HG02840 (cell line): ENCODE measurements around the gene IFT27.

Experiments
- ATAC-seq: cut with Tn5 transposase; IDR thresholded peaks from one replicate; pipeline ENCODE4 v1.9.1; 2021; ENCODE audit warnings: mild to moderate bottlenecking, moderate library complexity, moderate number of reproducible peaks; ENCODE audit not compliant: unreplicated experiment, low FRiP score

The IFT27 gene, protein sequence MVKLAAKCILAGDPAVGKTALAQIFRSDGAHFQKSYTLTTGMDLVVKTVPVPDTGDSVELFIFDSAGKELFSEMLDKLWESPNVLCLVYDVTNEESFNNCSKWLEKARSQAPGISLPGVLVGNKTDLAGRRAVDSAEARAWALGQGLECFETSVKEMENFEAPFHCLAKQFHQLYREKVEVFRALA

DNA sequence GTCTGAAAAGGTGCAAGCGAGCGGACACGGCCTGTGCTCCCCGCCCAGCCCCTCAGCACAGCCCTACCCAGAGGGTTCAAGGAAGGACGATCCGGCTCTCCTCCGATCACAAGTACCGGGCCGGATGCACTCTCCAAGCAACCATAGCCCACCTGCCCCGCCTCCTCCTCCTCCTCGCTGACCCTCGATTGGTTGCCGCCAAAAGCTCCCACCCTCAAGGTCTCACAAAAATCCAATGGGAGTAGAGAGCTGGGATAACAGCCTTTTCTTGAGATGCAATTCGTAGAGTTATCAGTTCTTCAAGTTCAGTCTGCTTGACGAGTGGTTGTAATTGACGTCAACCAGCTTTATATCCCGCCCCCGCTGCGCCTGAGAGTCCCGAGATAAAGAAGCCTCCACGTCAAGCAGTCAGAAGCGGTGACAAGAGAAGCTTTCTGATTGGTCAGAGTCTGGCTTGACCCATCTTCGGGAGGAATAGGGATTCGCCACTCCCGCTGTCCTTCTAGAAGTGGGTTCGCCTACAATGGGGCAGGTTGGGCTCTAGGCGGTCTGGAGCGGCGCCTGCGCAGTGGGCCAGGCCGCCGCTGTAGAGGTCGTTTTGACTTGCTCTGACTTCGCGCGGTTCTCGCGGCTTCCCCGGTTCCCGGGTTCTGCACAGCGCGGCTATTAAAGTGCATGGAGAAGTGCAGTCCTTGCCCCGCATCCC, at the start of gene IFT27:
Gene IFT27, minus strand, starts transcription at position 156 of the 706 bp plus-strand sequence. CDS start 412 bp downstream, outside the sequence.
- peak; percentile 93 for ATAC-seq

GRCh38 chr22:36824655-36825054, 48.7 kb upstream of the IFT27 start:
- no peak for ATAC-seq

GRCh38 chr22:36823186-36823839, 47.4 kb upstream of the IFT27 start:
- ATAC-seq, result no peak

DNA sequence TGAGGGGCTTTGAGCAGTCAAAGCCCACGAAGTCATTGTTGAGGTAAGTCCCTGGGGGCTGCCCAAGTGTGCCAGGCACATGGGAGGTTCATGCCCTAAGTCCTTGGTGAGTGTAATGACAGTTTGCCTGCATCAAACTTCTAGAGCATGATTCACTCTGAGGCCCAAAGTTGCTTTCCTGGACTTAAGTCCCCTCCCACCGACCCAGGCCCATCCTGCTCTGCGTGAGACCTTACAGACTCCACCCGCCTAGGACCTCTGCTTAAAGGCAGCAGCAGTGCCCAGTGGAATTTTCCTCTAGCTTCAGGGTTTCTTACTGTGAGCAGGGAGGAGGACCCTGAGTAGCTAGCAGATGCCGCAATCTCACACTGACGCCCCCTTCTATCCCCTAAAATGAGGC, 46.7 kb upstream of the IFT27 start:
- no peak for ATAC-seq

DNA sequence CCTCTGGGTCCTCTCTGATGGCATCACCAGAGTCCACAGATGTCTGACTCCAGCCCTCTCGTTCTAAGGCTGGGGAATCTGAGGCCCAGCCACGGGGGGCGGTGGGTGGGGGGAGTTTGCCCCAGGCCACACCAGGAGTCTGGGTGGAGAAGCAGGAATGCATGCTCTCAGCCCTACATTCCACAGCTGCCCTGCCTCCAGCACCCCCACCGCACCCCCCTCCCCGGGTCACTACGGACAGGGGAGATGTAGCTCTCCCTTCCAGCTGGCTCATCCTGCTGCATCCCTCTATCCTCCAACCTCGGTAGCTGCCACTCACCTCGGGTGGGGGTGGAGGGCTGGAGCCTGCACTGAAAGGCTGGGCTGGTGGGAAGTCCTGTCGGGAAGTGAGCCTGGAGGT, 43.2 kb upstream of the IFT27 start:
- no peak for ATAC-seq

DNA sequence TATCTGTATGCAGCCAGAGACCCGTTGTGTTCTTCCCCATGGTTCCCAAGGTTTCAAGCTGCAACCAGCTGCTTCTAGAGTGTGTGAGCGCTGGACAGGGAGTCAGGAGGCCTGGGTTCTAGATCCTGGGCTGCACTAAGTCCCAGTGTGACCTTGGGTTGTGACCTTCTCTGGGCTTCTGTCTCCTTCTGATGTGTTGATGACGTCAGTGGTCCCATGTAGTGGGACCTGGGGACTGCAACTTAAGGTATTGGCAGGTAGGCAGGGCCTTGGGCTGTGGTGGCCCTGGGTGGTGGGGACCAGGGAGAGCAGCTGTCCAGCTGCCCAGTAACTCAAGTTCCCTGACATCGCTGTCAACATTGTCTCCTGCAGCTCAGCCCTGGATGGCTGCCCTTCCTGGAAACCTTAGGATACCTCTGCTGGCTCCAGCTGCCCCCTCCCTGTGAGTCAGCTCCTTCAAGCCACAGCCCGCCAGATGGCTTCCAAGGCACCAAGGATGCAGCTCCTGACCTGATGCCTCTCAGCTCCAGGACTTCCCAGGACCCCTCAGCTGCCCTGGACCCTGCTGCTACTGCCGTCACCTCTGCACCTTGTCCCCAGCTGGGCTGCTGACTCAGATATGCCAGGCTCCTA, 42.2 kb upstream of the IFT27 start:
- ATAC-seq, result no peak

GRCh38 chr22:36817525-36817848, 41.6 kb upstream of the IFT27 start:
- no peak for ATAC-seq

DNA sequence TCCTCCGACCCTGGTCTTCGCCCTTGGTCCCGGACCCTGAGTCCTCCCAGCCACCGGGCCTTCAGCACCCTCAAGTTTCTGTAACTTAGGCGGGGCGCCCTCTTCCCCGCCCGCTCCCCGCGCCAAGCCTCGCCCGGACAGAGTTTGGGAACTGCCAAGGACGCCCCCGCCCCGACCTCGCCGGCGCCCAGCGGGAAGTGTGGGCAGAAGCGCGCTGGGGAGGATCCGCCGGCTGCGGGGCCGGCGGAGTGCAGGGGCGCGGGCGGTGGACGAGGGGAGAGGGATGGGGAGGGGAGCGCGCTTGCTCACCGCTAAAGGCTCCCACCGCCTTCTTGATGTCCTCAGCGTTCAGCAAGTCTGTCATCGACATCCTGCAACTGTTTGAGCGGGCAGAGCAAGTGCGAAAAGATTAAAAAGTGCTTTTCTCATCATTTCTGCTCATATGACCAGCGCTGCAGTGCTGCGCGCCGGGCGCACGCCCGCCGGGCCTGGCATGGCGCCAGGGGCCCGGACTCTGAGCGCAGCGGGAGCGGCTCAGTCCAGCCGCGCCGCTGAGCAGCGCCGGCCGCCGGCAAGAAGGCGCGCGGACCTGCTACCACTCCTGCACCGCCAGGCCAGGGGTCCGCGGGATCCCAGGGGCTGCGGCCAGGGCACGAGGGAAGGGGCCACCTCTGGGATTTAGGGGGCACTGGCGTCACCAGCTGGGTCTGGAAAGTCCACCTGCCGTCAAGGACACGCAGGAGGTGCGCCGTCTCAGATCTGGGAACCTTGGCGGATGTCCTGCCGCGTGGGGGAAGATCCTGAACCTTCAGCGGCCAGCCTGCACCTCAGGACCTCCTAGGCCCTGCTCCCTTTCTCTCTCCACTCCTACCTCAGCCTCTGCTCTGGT, 41.0 kb upstream of the IFT27 start, which contains the start of gene PVALB:
Gene PVALB, minus strand, starts transcription at position 400 of the 889 bp plus-strand sequence. Its CDS starts 30 bp downstream, at position 370.
- ATAC-seq, result no peak

DNA sequence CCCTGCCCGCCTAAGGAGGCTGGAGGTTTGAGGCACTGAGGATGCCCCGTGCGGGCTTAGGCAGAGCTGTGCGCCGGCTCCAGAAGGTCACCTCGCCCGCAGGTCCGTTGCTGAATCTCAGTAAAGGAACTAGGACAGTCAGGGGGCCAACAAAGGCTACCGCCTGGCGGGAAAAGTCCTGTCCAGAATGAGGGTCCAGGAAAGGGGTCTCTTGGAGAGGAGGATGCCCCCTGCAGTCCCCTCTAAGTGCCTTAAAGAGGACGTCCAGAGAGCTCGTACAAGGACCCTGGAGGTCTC, 40.4 kb upstream of the IFT27 start:
- no peak for ATAC-seq

- no peak for ATAC-seq
These were observed 39.8 kb upstream of the IFT27 start for GRCh38 chr22:36815558-36816338.

DNA sequence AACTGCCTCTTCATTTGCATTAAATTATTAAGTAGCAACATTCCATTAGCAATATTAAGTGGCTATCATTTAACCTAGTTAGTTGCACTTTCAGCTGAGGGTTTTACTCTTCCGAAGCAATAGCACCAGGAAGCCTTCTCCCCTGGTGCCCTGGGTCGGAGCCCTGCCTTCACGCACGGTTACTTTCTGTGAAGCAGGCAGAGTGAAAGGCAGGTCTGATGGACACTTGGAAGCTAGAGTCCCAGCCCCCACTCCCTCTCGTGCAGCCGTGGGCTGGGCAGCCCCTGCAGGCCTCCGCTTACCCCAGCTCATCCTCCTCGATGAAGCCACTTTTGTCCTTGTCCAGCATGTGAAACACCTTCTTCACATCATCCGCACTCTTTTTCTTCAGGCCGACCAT, 38.9 kb upstream of the IFT27 start:
- no peak for ATAC-seq

- ATAC-seq, result no peak
These were observed 35.3 kb upstream of the IFT27 start for GRCh38 chr22:36811094-36811800.

DNA sequence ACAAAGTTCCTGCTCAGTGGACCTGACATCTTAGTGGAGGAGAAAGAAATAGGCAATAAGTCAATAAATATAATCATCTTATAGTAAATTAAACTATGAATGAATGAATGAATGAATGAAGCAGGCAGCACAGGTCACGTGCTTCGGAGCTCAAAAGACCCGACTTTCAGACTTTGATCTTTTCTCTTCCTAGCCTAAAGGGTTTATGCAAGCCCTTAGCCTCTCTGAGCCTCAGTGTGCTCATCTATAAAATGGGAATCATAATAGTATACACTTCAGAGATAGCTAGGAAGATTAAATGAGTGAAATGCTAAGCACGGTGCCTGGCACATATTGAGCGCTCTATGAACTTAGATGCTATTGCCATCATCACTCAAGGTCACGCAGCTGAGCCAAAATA, 33.4 kb upstream of the IFT27 start:
- ATAC-seq, result no peak

- ATAC-seq, result no peak
These were observed 32.9 kb upstream of the IFT27 start for GRCh38 chr22:36808721-36809344.

DNA sequence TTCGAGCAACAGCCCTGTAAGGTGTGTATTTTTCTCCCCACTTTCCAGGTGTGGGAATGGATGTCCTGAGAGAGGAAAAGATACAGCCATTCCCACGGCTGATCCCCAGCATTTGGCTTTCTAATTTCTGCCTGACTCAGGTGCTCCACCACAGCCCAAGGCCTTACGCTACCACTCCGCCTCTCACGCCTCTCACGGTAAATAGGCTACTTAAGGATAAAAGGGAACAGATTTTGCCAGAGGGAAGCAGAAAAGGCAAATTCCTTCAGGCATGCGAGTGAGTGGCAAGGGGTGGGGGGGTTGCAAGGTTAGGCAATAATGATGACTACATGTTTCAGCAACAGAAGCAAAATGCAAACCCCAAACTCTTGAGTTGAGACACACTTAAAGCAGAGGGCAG, 31.7 kb upstream of the IFT27 start:
- no peak for ATAC-seq

GRCh38 chr22:36806835-36807234, 30.9 kb upstream of the IFT27 start:
- no peak for ATAC-seq

- ATAC-seq, result no peak
These were observed 27.4 kb upstream of the IFT27 start for GRCh38 chr22:36803358-36803757.

DNA sequence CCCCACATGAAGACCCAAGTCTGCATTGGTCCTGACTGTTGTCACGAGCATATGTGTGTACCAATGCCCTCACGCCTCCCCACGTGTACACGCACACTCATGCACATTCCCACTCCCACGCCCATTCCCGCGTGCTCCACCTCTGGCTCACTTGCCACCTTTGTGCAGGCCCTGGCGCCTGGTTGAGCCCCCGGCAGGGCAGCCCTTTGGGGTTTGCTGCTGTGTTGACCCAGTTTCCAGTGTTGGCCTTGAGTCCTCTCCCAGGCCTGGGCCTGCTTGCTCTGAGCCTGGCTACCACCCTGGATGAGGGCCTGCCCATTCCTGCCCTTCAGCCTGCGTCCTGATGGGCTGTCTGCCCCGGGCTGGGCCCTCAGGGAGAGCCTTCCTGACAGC, 22.8 kb upstream of the IFT27 start:
- no peak for ATAC-seq
